ENCODE data around the gene TCERG1L. TPM values are rescaled to one million over a fixed set of nuclear protein-coding genes. Genes with fewer than 3 reads are reported as not detected.

TCERG1L gene
- total RNA-seq, 1 donor from 2014 or later = 0.46 TPM

- TF ChIP-seq CTCF (IDR thresholded peaks at IDR 0.05; ENCODE audit: insufficient read depth, low read length, poor library complexity, severe bottlenecking) = no peak
- no peak for DNase-seq (ENCODE audit: low read depth)
- Histone ChIP-seq H3K27me3 (ENCODE audit: control insufficient read depth, insufficient read depth, low read length) (no peaks in the 10 kb centered on the region), H3K36me3 (ENCODE audit: control insufficient read depth, insufficient read depth, low read length) (no peaks in the 10 kb centered on the region), H3K4me3 (ENCODE audit: low read depth, low read length) (no peak overlapping the region)
Measured at GRCh38 chr10:131231323-131231964, 80.1 kb downstream of the TCERG1L start.

- Histone ChIP-seq H3K27me3 (ENCODE audit: control insufficient read depth, insufficient read depth, low read length) (no peaks in the 10 kb centered on the region), H3K4me3 (ENCODE audit: low read depth, low read length) (no peak overlapping the region), H3K36me3 (ENCODE audit: control insufficient read depth, insufficient read depth, low read length) (no peaks in the 10 kb centered on the region)
- TF ChIP-seq CTCF (IDR thresholded peaks at IDR 0.05; ENCODE audit: insufficient read depth, low read length, poor library complexity, severe bottlenecking) = no peak
- DNase-seq (ENCODE audit: low read depth) = no peak
Measured at GRCh38 chr10:131230641-131231322, 80.7 kb downstream of the TCERG1L start.

DNA sequence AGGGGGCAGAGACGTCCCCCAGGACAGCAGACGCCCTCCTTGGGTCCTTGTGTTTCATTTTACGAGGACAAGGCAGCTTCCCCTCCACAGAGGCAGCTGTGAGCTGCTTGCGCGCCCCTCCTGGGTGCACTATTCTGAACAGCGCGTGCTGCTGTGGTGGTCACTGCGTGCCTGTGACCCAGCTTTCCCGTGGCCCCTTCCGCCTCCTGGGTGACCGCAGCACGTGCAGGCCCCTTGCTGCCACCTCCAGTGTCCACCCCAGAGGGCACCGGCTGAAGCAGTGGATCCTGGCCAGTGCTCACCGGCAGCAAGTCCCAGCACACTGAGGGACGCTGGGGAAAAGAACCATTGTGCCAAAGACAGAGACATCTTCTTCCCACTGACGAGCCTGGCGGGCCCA is 81.4 kb downstream of the TCERG1L start:
- no peak overlapping the region for H3K4me3 ChIP-seq (ENCODE audit: low read depth, low read length)
- no peak for TF ChIP-seq CTCF (IDR thresholded peaks at IDR 0.05; ENCODE audit: insufficient read depth, low read length, poor library complexity, severe bottlenecking)
- H3K27me3 ChIP-seq (ENCODE audit: control insufficient read depth, insufficient read depth, low read length) = no peaks in the 10 kb centered on the region
- DNase-seq (ENCODE audit: low read depth) = no peak
- no peaks in the 10 kb centered on the region for H3K36me3 ChIP-seq (ENCODE audit: control insufficient read depth, insufficient read depth, low read length)

DNA sequence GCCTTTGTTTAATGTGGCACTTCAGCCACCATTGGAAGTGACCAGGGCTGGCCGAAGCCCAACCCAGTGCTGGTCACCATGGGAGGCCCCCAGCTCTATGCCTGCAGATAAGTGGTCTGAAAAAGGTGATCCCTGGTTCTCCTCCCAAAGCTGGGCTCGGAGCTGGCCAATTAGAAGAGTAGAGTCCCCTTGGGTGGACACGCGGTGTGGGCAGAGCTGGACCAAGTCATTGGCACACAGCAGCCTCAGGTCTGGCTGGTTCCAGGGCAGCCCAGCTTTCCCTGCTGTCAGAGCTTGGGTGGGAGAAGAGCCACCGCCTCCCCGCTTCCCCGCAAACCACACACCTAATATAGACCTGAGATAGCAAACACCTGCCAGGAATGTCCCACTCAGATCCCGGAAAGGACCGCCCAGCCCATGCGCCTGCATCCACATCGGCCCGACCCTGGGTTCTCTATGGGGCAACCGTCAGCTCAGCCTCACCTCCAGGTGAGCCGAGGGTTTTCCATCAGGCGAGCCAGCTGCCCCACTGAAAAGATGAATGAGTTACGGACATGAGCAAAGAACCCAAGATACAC is 84.3 kb downstream of the TCERG1L start:
- no peak for TF ChIP-seq CTCF (IDR thresholded peaks at IDR 0.05; ENCODE audit: insufficient read depth, low read length, poor library complexity, severe bottlenecking)
- H3K36me3 ChIP-seq (ENCODE audit: control insufficient read depth, insufficient read depth, low read length) = no peaks in the 10 kb centered on the region
- H3K4me3 ChIP-seq (ENCODE audit: low read depth, low read length) = no peak overlapping the region
- no peaks in the 10 kb centered on the region for H3K27me3 ChIP-seq (ENCODE audit: control insufficient read depth, insufficient read depth, low read length)
- no peak for DNase-seq (ENCODE audit: low read depth)

DNA sequence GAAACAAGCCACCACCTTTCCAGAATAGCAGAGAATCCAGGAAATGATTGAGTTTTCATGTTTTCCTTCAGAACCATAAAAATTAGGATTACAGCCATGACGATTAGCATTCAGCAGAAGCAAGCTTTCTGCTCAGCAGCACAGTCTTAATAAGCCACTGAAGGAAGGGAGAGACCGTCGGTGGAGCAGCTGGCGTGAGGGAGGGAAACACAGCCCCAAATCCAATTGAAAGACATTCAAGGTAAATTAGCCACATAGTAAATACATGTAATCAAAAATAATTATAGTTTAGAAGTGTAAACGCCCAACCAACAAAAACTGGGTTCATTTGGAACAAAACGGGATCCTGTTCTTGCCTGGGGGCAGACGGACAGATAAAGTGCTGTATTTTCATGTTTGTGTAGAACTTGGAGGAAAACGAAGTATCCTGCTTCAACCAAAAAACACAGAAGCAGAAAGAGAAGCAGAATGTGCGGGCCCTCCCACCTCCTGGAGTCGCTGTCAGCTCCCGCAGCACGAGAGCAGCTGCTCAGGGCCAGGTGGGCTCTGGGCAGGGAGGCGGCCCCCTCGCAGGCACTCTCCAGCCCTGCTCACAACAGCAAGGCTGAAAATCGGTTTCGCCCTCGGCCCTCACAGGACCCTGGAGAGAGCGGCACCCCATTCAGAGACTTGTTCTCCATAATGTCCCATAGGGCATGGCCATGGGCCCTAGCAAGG is 84.9 kb downstream of the TCERG1L start:
- no peak for TF ChIP-seq CTCF (IDR thresholded peaks at IDR 0.05; ENCODE audit: insufficient read depth, low read length, poor library complexity, severe bottlenecking)
- H3K36me3 ChIP-seq (ENCODE audit: control insufficient read depth, insufficient read depth, low read length) = no peaks in the 10 kb centered on the region
- DNase-seq (ENCODE audit: low read depth) = no peak
- H3K4me3 ChIP-seq (ENCODE audit: low read depth, low read length) = no peak overlapping the region
- H3K27me3 ChIP-seq (ENCODE audit: control insufficient read depth, insufficient read depth, low read length) = no peaks in the 10 kb centered on the region

All from kidney epithelial cell (primary cell).